ENCODE data around the gene NELL1.
"Not testable (repeated sequence)": the region's sequence is repeated elsewhere in the genome, so short reads cannot be mapped to it uniquely, and the experiment has no call there.

The NELL1 gene

GRCh38 chr11:21113876-21114275 is 444.5 kb downstream of the NELL1 start:
- DNase-seq (ENCODE audit: low read depth) = no peak

GRCh38 chr11:21116009-21116408 is 446.6 kb downstream of the NELL1 start:
- no peak for DNase-seq (ENCODE audit: low read depth)

DNA sequence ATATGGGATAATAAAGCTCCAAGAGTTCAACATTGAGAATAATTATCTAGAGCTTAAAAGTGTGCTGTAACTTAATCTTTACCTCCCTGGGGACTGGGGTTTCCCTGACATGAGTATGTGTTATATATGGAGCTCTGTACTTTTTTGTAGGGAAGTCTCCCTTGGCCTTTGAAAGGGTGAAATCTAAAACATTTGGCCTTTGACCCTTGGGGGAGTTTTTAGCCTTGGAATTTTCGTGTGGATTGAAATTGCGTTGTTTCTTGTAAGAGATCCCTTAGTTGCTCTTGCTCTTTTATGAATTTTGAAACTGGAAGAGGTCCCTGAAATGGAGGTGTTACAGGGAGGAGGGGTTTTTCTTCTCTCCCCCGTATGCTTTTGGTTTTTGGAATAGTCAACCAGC is 450.0 kb downstream of the NELL1 start:
- DNase-seq (ENCODE audit: low read depth) = no peak

GRCh38 chr11:21121991-21122390 is 452.6 kb downstream of the NELL1 start:
- no peak for DNase-seq (ENCODE audit: low read depth)

DNA sequence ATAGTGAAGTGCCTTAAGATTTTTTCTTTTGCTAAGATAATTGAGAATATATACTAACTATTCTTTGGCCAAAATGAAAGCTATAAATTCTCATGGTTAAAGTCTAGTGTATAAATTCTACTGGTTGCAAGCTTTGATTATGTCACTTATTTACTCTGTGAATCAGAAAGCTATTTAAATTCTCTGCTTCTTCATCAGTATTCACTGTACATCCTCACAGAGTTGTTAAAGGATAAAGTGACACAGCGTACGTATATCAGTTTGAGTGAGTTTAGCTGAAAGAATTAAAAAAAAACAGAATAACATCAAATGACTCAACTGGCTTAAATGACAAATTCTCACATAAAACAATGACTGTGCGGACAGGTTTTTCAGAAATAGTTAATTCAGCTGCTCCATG is 453.1 kb downstream of the NELL1 start:
- no peak for DNase-seq (ENCODE audit: low read depth)

GRCh38 chr11:21132146-21132720 is 462.8 kb downstream of the NELL1 start:
- DNase-seq (ENCODE audit: low read depth) = no peak

- DNase-seq (ENCODE audit: low read depth) = no peak
Observed at GRCh38 chr11:21133244-21133643, 463.9 kb downstream of the NELL1 start.

GRCh38 chr11:21133722-21134121 is 464.3 kb downstream of the NELL1 start:
- no peak for DNase-seq (ENCODE audit: low read depth)

DNA sequence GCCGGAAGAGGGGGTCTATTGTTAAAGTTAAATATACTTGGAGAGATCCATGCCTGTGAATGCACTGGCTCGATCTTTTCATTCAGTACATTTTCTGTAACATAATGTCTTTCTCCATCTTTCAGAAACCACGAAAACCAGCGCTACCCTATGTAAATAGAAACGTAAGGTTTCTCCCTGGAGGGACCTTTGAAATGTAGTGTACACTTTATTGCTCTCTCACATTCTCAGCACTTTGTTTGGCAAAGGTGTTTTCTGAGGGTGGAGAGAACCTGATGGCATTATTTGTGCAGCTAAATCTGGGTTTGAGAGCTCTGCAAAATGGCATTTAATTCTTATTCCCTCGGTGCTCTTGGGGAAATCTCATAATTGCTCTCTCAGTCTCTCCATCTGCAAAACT is 468.4 kb downstream of the NELL1 start:
- DNase-seq (ENCODE audit: low read depth) = no peak

- not testable (repeated sequence) for DNase-seq (ENCODE audit: low read depth)
Observed at GRCh38 chr11:21141557-21141956, 472.2 kb downstream of the NELL1 start.

DNA sequence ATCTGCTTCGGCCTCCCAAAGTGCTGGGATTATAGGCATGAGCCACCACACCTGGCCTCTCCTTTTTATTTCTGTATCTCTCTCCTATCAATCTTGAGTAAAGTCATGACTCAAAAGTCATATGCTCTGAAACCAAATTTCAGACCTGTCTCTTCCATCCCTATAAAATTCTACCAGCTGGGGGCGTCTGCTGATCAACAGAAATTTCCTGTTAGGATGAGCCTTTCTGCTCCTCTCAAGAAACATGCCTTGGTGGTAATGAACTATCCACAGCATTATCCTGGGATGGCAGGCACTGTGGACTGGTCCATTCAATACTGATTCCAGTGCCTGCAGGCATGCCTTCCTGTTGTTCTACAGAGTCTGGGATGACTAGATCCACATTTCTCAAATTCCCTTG is 472.6 kb downstream of the NELL1 start:
- no peak for DNase-seq (ENCODE audit: low read depth)

DNA sequence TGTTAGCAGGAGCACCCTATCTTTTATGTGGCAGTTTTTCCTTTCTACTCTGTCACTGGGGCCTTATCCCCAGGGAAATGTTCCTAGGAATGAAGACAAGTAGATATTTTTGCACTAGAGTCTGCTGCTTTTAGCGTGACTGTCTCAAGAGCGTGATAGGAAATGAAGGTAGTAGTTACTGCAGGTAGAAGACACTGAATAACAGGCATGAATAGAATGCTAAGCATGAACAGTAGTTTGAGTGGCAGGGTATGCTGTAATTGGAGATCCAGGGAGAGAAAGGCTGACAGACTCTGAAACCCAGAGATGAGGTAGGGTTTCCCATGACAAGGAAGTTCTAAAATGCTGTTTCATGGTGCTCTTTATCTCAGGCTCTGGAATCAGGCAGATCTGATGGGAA is 475.1 kb downstream of the NELL1 start:
- DNase-seq (ENCODE audit: low read depth) = no peak

DNA sequence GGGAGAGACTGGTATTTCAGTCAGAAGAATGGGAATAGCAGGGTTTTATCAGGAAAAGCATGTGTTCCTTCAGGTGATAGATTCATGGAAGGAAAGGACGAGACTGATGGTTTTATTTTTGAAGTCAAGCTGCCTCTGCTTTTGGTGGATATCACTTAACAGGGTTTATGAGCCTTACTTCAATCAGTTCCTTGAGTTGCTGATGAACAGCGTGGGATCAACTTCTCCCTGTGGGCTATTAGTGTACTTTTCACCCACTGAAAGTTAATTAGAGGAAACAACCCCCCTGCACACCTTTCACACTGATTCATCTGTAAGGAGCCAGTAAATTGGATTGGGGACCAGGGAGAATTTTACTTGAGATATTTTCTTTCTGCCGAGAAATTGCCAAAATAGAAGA is 479.0 kb downstream of the NELL1 start:
- DNase-seq (ENCODE audit: low read depth) = no peak

DNA sequence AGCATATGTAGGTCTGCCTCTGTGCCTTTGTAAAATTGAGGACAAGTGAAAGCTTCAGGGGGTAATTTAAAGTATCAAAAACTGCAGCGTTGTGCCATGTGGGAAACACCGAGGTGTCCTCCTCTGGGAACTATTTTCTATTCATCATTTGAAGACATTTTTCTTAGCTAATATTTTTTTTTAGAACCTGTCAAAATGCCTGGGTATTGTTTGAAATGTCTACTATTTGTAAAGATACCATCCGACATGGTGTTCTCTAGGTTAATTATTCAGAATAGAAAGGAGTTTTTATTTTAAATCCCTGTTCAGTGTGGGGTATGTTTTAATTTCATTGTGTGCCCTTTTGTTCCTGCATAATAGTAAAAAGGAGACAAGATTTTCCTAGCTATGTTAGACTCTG is 490.8 kb downstream of the NELL1 start:
- no peak for DNase-seq (ENCODE audit: low read depth)

GRCh38 chr11:21169639-21170038 is 500.3 kb downstream of the NELL1 start:
- no peak for DNase-seq (ENCODE audit: low read depth)

DNA sequence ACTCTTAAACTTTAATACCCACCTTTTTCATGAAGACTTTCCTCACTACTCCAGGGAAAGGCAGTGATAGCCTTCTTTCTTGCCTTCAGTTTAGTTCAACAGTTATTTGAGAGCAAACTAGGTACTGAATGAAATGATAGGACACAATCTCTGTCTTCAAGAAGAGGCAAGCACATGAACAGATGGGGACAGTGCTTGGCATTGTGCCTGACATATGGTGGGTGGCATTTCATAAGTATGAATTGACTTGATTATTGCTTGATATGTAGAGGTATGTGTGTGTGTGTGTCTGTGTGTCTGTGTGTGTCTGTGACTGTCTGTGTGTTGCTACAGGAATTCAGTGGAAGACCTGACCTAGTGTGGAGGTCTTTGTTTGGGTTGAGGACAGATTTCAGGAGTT is 504.1 kb downstream of the NELL1 start:
- DNase-seq (ENCODE audit: low read depth) = no peak

DNA sequence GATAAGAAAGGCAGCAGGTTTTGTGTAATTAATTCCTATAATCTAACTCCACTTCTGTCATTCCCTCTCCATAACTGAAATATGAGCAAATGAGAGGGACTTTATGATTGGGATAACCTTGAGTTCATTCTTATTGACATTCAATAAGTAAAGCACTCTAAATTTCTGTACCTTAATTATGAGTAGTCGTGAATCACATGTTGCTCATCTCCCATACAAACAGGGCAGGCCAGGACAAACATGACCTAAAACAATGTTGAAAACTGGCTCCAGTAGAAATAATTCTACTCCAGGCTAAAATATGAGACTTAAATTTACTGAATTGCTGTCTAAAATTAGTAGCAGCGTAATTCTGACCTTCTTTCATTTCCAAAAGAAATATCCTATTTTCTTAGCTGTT is 505.4 kb downstream of the NELL1 start:
- DNase-seq (ENCODE audit: low read depth) = no peak

DNA sequence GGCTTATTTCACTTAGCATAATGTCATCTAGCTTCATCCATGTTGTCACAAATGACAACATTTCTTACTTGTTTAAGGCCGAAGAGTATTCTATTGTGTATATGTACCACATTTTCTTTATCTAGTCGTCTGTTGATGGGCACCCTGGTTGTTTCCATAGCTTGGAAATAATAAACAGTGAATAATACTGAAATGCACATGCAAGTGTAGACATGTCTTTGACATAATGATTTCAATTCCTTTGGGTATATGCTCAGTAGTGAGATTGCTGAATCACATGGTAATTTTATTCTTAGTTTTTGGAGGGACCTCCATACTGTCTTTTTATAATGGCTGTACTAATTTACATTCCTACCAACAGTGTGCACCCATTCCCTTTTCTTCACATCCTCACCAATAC is 508.0 kb downstream of the NELL1 start:
- DNase-seq (ENCODE audit: low read depth) = no peak

DNA sequence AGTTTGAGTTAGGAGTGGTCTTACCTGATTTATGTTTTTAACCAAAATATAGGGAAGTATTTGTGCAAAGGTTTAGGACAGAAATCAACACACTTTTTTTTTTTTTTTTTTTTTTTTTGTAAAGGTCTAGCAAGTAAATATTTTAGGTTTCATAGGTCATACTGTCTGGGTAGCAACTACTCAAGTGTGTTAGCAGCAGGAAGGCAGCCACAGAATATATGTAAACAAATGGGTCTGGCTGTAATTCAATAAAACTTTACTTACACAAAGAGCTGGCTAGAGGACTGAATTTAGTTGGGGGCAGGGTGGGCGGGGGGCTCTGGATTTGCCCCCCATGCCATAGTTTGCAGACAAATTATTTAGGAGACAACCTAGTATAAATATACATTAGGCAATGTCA is 510.4 kb downstream of the NELL1 start:
- no peak for DNase-seq (ENCODE audit: low read depth)

GRCh38 chr11:21180182-21180581 is 510.8 kb downstream of the NELL1 start:
- DNase-seq (ENCODE audit: low read depth) = no peak

DNA sequence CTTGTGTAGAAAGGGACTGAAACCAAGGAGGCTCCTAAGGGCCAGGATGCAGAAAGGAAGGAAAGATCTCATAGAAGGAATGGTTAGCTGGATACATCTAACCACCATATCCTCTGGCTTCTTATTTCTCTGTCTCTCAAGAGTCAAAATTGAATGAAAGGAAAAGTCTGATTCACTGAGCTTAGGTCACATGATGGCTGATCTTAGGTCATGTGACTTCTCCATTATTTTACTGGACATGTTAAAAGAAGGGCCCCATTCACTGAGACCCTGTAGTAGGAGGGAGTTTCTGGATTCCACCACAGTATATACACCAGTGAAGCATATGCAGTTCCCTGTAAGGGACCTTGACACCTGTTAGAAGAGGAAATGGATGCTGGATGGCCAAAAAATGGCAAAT is 516.6 kb downstream of the NELL1 start:
- DNase-seq (ENCODE audit: low read depth) = no peak

- no peak for DNase-seq (ENCODE audit: low read depth)
Observed at GRCh38 chr11:21190181-21190580, 520.8 kb downstream of the NELL1 start.

DNA sequence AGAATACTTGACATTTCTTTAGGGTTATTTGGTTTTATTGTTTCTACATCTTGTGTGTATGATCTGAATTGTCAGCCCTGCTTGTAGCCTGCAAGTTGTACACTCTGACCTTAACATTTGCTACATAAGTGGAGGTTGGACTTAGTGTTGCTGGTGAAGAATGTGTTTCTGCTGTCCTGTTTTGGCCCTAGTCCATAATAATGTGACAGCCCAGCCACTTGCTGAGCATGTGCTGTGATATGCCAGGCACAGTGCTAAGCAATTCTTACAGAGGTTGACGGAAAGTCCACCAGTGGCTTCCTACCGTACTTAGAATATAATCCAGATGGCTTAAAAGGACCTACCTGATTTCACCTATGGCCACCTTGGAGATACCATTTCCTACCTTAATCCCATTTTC is 526.6 kb downstream of the NELL1 start:
- DNase-seq (ENCODE audit: low read depth) = no peak

GRCh38 chr11:21198498-21198897 is 529.1 kb downstream of the NELL1 start:
- no peak for DNase-seq (ENCODE audit: low read depth)

DNA sequence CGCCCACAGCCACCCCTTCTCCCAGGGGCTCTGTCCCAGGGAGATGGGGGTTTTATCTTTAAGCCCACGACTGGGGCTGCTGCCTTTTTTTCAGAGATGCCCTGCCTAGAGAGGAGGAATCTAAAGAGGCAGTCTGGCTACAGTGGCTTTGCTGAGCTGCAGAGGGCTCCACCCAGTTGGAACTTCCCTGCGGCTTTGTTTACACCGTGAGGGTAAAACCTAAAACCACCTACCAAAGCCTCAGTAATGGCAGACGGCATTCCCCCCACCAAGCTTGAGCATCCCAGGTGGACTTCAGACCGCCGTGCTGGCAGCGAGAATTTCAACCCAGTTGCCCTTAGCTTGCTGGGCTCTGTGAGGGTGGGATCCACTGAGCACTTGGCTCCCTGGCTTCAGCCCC is 535.8 kb downstream of the NELL1 start:
- DNase-seq (ENCODE audit: low read depth) = no peak

Data from activated T-cell treated with anti-CD3 and anti-CD28 coated beads for 24 hours (primary cell).